Upper lobe of left lung (tissue), 4 donors: ENCODE results near the gene ACOXL.

Experiments
- POLR2A ChIP-seq, 4 donors: fragments of 450-650 bp; IDR thresholded peaks; one replicate each; pipeline ENCODE4 v1.5.1; 2016 to 2017; ENCODE audit warnings: antibody characterized with exemption in 4 of 4, mild to moderate bottlenecking in 2 of 4
- POLR2AphosphoS5 ChIP-seq, 2 donors: sonication (generic); formaldehyde crosslinking; IDR thresholded peaks; one replicate each; pipeline ENCODE4 v1.5.1; 2017; ENCODE audit warnings: antibody characterized with exemption in 2 of 2
- TF ChIP-seq, protein P1 (sequence below), 6 experiments: fragments of 450-650 bp in 4 of 6; fragments of 200-600 bp in 2 of 6; sonication (generic) in 2 of 6; IDR thresholded peaks; one replicate each; pipeline ENCODE4 v1.5.1; 2016 to 2019; ENCODE audit warnings: antibody characterized with exemption in 6 of 6

DNA sequence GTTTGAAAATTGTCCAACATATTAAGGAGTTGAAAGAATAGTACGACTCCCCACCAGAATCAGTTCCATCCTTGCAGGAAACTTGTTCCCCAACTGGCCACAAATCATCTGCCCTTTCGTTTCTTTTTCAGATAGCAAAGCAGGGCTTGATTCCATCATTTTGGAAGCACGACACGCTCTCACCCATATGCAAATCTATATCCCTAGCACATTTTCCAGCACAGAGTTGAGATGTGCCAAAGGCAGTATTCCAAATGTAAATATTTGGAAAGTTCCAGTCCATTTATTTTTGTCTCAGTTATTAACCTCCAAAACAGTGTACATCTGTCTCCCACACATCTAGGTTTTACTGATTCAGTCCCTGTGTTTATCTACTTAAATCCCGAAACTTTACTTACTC is 259.5 kb downstream of the ACOXL start:
- TF ChIP-seq POLR2A (IDR thresholded peaks at IDR 0.05) (no peak), POLR2AphosphoS5 (IDR thresholded peaks at IDR 0.05) (no peak)
- TF ChIP-seq, protein P1, sequence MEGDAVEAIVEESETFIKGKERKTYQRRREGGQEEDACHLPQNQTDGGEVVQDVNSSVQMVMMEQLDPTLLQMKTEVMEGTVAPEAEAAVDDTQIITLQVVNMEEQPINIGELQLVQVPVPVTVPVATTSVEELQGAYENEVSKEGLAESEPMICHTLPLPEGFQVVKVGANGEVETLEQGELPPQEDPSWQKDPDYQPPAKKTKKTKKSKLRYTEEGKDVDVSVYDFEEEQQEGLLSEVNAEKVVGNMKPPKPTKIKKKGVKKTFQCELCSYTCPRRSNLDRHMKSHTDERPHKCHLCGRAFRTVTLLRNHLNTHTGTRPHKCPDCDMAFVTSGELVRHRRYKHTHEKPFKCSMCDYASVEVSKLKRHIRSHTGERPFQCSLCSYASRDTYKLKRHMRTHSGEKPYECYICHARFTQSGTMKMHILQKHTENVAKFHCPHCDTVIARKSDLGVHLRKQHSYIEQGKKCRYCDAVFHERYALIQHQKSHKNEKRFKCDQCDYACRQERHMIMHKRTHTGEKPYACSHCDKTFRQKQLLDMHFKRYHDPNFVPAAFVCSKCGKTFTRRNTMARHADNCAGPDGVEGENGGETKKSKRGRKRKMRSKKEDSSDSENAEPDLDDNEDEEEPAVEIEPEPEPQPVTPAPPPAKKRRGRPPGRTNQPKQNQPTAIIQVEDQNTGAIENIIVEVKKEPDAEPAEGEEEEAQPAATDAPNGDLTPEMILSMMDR (IDR thresholded peaks at IDR 0.05), result no peak
